Measurements from ENCODE around the gene CSAG2.
"Not testable (repeated sequence)": the region's sequence is repeated elsewhere in the genome, so short reads cannot be mapped to it uniquely, and the experiment has no call there.

- not testable (repeated sequence) for TF ChIP-seq CTCF (IDR thresholded peaks at IDR 0.05; ENCODE audit: low read length); EZH2 (optimal IDR thresholded peaks at IDR 0.05; ENCODE audit: low read depth, low read length); EZH2phosphoT487 (IDR thresholded peaks at IDR 0.05; ENCODE audit: low read length)
These were observed 28.1 kb downstream of the CSAG2 start for GRCh38 chrX:152681012-152681411.
